Measurements from ENCODE around the gene CD44. TPM values are rescaled to one million over a fixed set of nuclear protein-coding genes. Genes with fewer than 3 reads are reported as not detected.
A peak's percentile ranks its signal among the peaks of the same experiment; 100 is the strongest.

CD44 gene
- total RNA-seq, 3 donors from 2014 or later: 105 to 154 (median 136) TPM

- no peak for TF ChIP-seq CTCF (IDR thresholded peaks at IDR 0.05)
- Histone ChIP-seq H3K4me3 (no peak overlapping the region), H3K4me1 (ENCODE audit: low read depth) (no peaks in the 10 kb centered on the region), H3K9me3 (no peaks in the 10 kb centered on the region), H3K36me3 (ENCODE audit: low read depth) (no peaks in the 10 kb centered on the region)
- ATAC-seq: no peak
- DNase-seq: no peak
- intact Hi-C loops (cut with DNase I, micrococcal nuclease): no loop called here
Measured at GRCh38 chr11:35270342-35270741, 131.4 kb downstream of the CD44 start.

DNA sequence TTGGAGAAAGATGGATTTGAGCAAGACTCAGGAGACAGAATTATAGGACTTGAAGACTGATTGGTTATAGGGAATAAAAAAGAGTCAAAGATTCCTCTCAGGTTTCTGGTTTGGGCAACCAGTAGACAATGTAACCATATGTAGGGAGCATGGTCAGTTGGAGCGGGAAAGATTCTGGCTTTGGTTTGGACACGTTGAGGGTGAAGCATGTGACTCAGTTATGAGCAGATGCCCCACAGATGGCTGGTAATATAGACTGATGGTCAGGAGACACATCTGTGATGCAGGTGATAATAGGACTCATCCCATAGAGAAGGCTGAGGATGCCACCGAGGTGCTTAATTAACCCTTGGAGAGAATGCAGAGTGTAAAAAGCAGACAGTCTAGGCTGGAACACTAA, 132.1 kb downstream of the CD44 start:
- H3K4me3 ChIP-seq: no peak overlapping the region
- TF ChIP-seq CTCF (IDR thresholded peaks at IDR 0.05): no peak
- peaks cover 4% of the 10 kb centered on the region for H3K4me1 ChIP-seq (ENCODE audit: low read depth)
- no peaks in the 10 kb centered on the region for H3K36me3 ChIP-seq (ENCODE audit: low read depth)
- ATAC-seq (no peak), DNase-seq (no peak)
- H3K9me3 ChIP-seq: no peaks in the 10 kb centered on the region
- intact Hi-C loops (cut with DNase I, micrococcal nuclease): no loop called here

GRCh38 chr11:35272391-35272902, 133.5 kb downstream of the CD44 start:
- Histone ChIP-seq H3K4me3 (no peak overlapping the region), H3K9me3 (no peaks in the 10 kb centered on the region), H3K36me3 (ENCODE audit: low read depth) (no peaks in the 10 kb centered on the region), H3K4me1 (ENCODE audit: low read depth) (peaks cover 4% of the 10 kb centered on the region)
- peak; percentile 37 for ATAC-seq
- TF ChIP-seq CTCF (IDR thresholded peaks at IDR 0.05): no peak
- intact Hi-C loops (cut with DNase I, micrococcal nuclease): no loop called here
- peak in 1 of 3 donors; percentile 21 for DNase-seq

- Histone ChIP-seq H3K9me3 (no peaks in the 10 kb centered on the region), H3K4me3 (no peak overlapping the region), H3K36me3 (ENCODE audit: low read depth) (no peaks in the 10 kb centered on the region), H3K4me1 (ENCODE audit: low read depth) (peaks cover 4% of the 10 kb centered on the region)
- DNase-seq: peak; percentile 52 to 66 (median 57)
- intact Hi-C loops (cut with DNase I, micrococcal nuclease): no loop called here
- no peak for TF ChIP-seq CTCF (IDR thresholded peaks at IDR 0.05)
- ATAC-seq: peak; percentile 83
Measured at GRCh38 chr11:35274909-35275785, 136.2 kb downstream of the CD44 start.

DNA sequence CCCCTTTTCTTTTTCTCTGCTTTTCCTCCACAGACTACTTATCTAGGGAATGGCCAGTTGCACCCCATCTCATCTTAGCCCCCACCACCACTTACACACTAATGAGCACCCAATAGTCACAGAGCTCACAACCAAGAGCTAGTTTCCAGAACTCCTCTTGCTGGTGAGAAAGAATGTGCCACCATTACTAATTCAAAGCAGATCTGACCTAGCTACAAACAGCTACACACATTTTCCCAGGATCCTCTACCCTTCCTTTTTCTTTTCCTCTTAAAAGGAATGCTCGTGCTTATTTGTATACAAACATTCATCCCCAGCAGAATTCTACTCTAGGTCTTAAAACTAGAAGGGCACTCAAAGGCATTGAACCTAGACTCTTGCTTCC, 136.8 kb downstream of the CD44 start:
- no peak for TF ChIP-seq CTCF (IDR thresholded peaks at IDR 0.05)
- no peaks in the 10 kb centered on the region for H3K9me3 ChIP-seq
- no peak for ATAC-seq
- no peaks in the 10 kb centered on the region for H3K36me3 ChIP-seq (ENCODE audit: low read depth)
- peaks cover 4% of the 10 kb centered on the region for H3K4me1 ChIP-seq (ENCODE audit: low read depth)
- no peak overlapping the region for H3K4me3 ChIP-seq
- intact Hi-C loops (cut with DNase I, micrococcal nuclease): no loop called here
- no peak for DNase-seq

All from mucosa of descending colon (tissue), 3 donors.